WI38 (cell line): ENCODE measurements around the gene HPSE2.

Experiments used
- H3K4me3 ChIP-seq: 2 replicates; pipeline ENCODE4 v1.5.1; 2011; ENCODE audit warnings: low read depth, mild to moderate bottlenecking, control low read depth, low read length
- TF ChIP-seq, protein P1 (sequence below): IDR thresholded peaks from 2 replicates; pipeline ENCODE4 v1.5.1; 2012; ENCODE audit warnings: low read depth, mild to moderate bottlenecking, control low read depth, low read length

Gene HPSE2

GRCh38 chr10:98465866-98466265 is 769.8 kb downstream of the HPSE2 start:
- TF ChIP-seq, protein P1, sequence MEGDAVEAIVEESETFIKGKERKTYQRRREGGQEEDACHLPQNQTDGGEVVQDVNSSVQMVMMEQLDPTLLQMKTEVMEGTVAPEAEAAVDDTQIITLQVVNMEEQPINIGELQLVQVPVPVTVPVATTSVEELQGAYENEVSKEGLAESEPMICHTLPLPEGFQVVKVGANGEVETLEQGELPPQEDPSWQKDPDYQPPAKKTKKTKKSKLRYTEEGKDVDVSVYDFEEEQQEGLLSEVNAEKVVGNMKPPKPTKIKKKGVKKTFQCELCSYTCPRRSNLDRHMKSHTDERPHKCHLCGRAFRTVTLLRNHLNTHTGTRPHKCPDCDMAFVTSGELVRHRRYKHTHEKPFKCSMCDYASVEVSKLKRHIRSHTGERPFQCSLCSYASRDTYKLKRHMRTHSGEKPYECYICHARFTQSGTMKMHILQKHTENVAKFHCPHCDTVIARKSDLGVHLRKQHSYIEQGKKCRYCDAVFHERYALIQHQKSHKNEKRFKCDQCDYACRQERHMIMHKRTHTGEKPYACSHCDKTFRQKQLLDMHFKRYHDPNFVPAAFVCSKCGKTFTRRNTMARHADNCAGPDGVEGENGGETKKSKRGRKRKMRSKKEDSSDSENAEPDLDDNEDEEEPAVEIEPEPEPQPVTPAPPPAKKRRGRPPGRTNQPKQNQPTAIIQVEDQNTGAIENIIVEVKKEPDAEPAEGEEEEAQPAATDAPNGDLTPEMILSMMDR: no peak
- H3K4me3 ChIP-seq: no peak overlapping the region

DNA sequence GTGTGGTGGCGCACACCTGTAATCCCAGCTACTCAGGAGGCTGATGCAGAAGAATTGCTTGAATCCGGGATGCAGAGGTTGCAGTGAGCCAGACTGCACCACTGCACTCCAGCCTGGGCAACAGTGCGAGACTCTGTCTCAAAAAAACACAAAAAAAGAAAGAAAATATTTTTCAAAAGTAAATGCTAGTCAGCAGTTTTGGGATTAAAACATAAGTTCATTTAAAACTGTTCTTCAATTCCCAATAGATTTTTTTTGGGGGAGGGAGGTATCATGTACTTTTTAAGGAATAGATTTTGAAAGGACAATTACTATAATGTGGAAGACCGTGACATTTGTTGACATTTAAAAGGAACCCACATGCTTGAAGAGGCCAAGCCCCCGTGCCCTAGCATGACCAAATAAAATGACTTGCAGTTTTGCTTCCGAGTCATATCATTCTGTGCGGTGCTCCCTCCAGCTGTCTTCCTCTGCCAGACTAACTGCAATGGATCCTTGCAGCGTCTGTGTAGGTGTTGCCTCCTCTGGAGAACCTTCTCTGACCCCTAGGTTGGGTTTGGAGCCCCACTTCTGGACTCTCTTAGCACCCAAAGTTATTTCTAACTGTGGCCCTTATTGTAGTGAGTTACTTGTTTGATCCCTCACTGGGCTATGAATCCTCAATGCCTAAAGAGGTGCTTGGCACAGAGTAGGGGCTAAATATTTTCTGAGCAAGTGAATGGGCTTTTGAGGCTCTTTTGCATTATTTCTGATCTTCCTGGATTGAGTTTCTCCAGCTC is 771.5 kb downstream of the HPSE2 start:
- TF ChIP-seq, protein P1: no peak
- no peak overlapping the region for H3K4me3 ChIP-seq

DNA sequence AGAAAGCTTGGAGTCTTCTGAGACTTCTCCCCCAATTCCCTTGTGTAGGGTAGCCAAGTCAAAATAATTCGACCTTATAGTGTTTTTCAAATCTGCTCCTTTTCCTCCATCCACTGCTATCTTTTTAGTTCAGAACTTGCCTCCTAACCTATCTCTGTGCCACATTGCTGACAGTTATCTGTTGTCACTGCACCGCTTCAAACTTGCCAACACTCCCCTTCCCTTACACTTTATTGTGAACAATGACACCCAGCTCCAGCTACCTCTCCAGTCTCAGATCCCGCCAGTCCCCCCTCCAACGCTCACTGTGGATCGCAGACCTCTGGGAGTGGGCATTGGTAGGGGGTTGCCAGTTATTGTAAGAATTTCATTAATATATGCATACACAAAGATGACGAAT is 772.6 kb downstream of the HPSE2 start:
- TF ChIP-seq, protein P1: no peak

GRCh38 chr10:98461500-98461842 is 774.2 kb downstream of the HPSE2 start:
- H3K4me3 ChIP-seq: no peak overlapping the region
- TF ChIP-seq, protein P1: no peak

More for the DNA sequence above, 772.6 kb downstream of the HPSE2 start:
- no peak overlapping the region for H3K4me3 ChIP-seq

GRCh38 chr10:98460837-98461499 is 774.7 kb downstream of the HPSE2 start:
- TF ChIP-seq, protein P1: no peak
- no peak overlapping the region for H3K4me3 ChIP-seq

- TF ChIP-seq, protein P1: no peak
Measured at GRCh38 chr10:98458809-98459784, 776.6 kb downstream of the HPSE2 start.

More at GRCh38 chr10:98458809-98459784, 776.6 kb downstream of the HPSE2 start:
- no peak overlapping the region for H3K4me3 ChIP-seq
